HL-60 (cell line): ENCODE data around the gene ITPK1.

ENCODE experiments used
- CTCF ChIP-seq: IDR thresholded peaks from one replicate; pipeline ENCODE4 v1.5.1; 2011; ENCODE audit warnings: low read length, control low read depth, inconsistent platforms; ENCODE audit not compliant: insufficient read depth
- GABPA ChIP-seq: IDR thresholded peaks from 2 replicates; pipeline ENCODE4 v1.6.1; 2012; ENCODE audit warnings: low read depth
- SPI1 ChIP-seq: IDR thresholded peaks from 2 replicates; pipeline ENCODE4 v1.6.1; 2012; ENCODE audit warnings: low read depth, mild to moderate bottlenecking, borderline replicate concordance

- TF ChIP-seq GABPA = no peak
- no peak for TF ChIP-seq SPI1
- no peak for TF ChIP-seq CTCF
These were observed 96.3 kb downstream of the ITPK1 start for GRCh38 chr14:93019367-93019843.
